ENCODE data around the gene OR5H14.

The OR5H14 gene

DNA sequence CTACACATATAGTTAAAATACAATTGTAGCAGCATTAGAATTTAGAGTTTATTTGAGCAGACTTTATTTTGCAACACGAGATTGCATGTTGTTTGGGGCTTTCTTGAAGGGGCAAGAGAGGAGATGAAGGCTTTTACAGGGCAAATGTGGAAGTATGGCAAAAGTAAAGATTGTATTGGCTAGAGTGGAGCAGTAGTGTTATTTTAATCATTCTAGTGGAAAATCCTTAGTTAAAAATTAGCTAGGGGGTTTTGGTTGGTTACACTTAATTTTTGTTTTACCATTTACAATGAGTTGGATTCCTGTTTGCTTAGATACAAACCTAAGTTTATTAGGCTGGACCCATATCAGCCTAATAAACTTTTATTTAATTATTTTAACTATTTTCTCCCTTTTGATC is 23.8 kb downstream of the OR5H14 start:
- H3K9ac ChIP-seq: no peak overlapping the region
- no peak for TF ChIP-seq CTCF (IDR thresholded peaks at IDR 0.05)
- no peaks in the 10 kb centered on the region for H3K36me3 ChIP-seq (ENCODE audit: control insufficient read depth, insufficient read depth, low read length)
- H3K4me3 ChIP-seq (ENCODE audit: low read depth, low read length): no peak overlapping the region
- no peaks in the 10 kb centered on the region for H3K79me2 ChIP-seq
- H3K27ac ChIP-seq: no peak overlapping the region
- no peak overlapping the region for H2AFZ ChIP-seq
- H3K9me3 ChIP-seq (ENCODE audit: control insufficient read depth, low read length): no peaks in the 10 kb centered on the region
- H3K27me3 ChIP-seq (ENCODE audit: control insufficient read depth, insufficient read depth, low read length): no peaks in the 10 kb centered on the region
- no peaks in the 10 kb centered on the region for H3K4me1 ChIP-seq
- no peak overlapping the region for H3K4me2 ChIP-seq (ENCODE audit: low read length)

GRCh38 chr3:98172621-98173020 is 25.3 kb downstream of the OR5H14 start:
- H3K79me2 ChIP-seq: no peaks in the 10 kb centered on the region
- H2AFZ ChIP-seq: no peak overlapping the region
- no peak overlapping the region for H3K4me2 ChIP-seq (ENCODE audit: low read length)
- no peaks in the 10 kb centered on the region for H3K27me3 ChIP-seq (ENCODE audit: control insufficient read depth, insufficient read depth, low read length)
- no peaks in the 10 kb centered on the region for H3K36me3 ChIP-seq (ENCODE audit: control insufficient read depth, insufficient read depth, low read length)
- no peaks in the 10 kb centered on the region for H3K4me1 ChIP-seq
- H3K27ac ChIP-seq: no peak overlapping the region
- no peak for TF ChIP-seq CTCF (IDR thresholded peaks at IDR 0.05)
- no peak overlapping the region for H3K9ac ChIP-seq
- no peaks in the 10 kb centered on the region for H3K9me3 ChIP-seq (ENCODE audit: control insufficient read depth, low read length)
- no peak overlapping the region for H3K4me3 ChIP-seq (ENCODE audit: low read depth, low read length)

GRCh38 chr3:98180319-98180890 is 33.1 kb downstream of the OR5H14 start:
- no peaks in the 10 kb centered on the region for H3K4me1 ChIP-seq
- no peak overlapping the region for H3K4me3 ChIP-seq (ENCODE audit: low read depth, low read length)
- no peaks in the 10 kb centered on the region for H3K36me3 ChIP-seq (ENCODE audit: control insufficient read depth, insufficient read depth, low read length)
- H3K27me3 ChIP-seq (ENCODE audit: control insufficient read depth, insufficient read depth, low read length): no peaks in the 10 kb centered on the region
- H3K27ac ChIP-seq: no peak overlapping the region
- no peaks in the 10 kb centered on the region for H3K9me3 ChIP-seq (ENCODE audit: control insufficient read depth, low read length)
- no peak for TF ChIP-seq CTCF (IDR thresholded peaks at IDR 0.05)
- H3K79me2 ChIP-seq: no peaks in the 10 kb centered on the region
- H3K9ac ChIP-seq: no peak overlapping the region
- H3K4me2 ChIP-seq (ENCODE audit: low read length): no peak overlapping the region
- no peak overlapping the region for H2AFZ ChIP-seq

GRCh38 chr3:98182196-98182595 is 34.9 kb downstream of the OR5H14 start:
- H3K36me3 ChIP-seq (ENCODE audit: control insufficient read depth, insufficient read depth, low read length): no peaks in the 10 kb centered on the region
- H3K4me2 ChIP-seq (ENCODE audit: low read length): no peak overlapping the region
- no peak overlapping the region for H3K4me3 ChIP-seq (ENCODE audit: low read depth, low read length)
- H3K79me2 ChIP-seq: no peaks in the 10 kb centered on the region
- no peak for TF ChIP-seq CTCF (IDR thresholded peaks at IDR 0.05)
- no peak overlapping the region for H3K27ac ChIP-seq
- no peaks in the 10 kb centered on the region for H3K9me3 ChIP-seq (ENCODE audit: control insufficient read depth, low read length)
- H3K4me1 ChIP-seq: no peaks in the 10 kb centered on the region
- H3K9ac ChIP-seq: no peak overlapping the region
- no peaks in the 10 kb centered on the region for H3K27me3 ChIP-seq (ENCODE audit: control insufficient read depth, insufficient read depth, low read length)
- H2AFZ ChIP-seq: no peak overlapping the region

GRCh38 chr3:98185180-98185579 is 37.9 kb downstream of the OR5H14 start:
- H3K27ac ChIP-seq: no peak overlapping the region
- no peak overlapping the region for H3K4me2 ChIP-seq (ENCODE audit: low read length)
- H3K9ac ChIP-seq: no peak overlapping the region
- H3K79me2 ChIP-seq: no peaks in the 10 kb centered on the region
- no peak overlapping the region for H3K4me3 ChIP-seq (ENCODE audit: low read depth, low read length)
- no peaks in the 10 kb centered on the region for H3K9me3 ChIP-seq (ENCODE audit: control insufficient read depth, low read length)
- no peaks in the 10 kb centered on the region for H3K36me3 ChIP-seq (ENCODE audit: control insufficient read depth, insufficient read depth, low read length)
- no peak overlapping the region for H2AFZ ChIP-seq
- H3K4me1 ChIP-seq: no peaks in the 10 kb centered on the region
- no peak for TF ChIP-seq CTCF (IDR thresholded peaks at IDR 0.05)
- no peaks in the 10 kb centered on the region for H3K27me3 ChIP-seq (ENCODE audit: control insufficient read depth, insufficient read depth, low read length)
